Measurements from ENCODE around the gene ADAM15.

DNA sequence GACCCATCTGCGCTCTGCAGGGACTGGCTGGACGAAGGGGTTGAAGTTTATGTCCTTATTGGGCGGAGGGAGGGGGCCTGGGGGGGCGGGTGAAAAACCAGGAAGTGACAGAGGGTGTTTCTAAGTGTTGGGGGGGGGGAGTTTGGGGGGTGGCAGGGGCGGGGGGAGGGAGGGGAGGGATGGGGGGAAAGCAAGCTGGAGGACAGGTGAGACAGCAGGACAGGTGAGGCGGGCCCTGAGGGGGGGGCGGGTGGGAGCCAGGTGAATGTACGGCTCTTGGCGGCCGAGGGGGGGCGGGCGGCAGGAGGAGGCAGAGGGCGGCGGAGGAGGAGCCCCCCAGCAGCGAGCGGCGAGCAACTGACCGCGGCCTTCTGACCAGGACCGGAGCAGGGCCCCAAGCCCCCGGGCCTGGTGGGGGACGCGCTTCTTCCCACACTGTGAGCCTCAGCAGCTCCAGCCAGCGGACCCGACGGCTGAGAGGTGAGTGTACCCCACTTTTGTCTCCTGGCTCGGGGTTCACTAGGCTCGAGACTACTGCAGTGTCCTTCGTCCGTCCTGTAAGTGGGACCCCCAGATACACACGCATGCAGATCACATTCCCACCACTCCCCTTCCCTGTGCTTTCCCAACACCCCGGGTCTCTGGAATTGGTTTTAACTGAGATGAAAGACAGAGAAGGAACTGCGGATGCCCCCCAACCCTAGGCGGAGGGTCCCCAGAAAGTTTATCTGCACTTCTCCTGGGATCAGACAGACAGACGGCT is 48.5 kb upstream of the ADAM15 start, which contains the start of gene ZBTB7B:
- TF ChIP-seq, protein P1, sequence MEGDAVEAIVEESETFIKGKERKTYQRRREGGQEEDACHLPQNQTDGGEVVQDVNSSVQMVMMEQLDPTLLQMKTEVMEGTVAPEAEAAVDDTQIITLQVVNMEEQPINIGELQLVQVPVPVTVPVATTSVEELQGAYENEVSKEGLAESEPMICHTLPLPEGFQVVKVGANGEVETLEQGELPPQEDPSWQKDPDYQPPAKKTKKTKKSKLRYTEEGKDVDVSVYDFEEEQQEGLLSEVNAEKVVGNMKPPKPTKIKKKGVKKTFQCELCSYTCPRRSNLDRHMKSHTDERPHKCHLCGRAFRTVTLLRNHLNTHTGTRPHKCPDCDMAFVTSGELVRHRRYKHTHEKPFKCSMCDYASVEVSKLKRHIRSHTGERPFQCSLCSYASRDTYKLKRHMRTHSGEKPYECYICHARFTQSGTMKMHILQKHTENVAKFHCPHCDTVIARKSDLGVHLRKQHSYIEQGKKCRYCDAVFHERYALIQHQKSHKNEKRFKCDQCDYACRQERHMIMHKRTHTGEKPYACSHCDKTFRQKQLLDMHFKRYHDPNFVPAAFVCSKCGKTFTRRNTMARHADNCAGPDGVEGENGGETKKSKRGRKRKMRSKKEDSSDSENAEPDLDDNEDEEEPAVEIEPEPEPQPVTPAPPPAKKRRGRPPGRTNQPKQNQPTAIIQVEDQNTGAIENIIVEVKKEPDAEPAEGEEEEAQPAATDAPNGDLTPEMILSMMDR (IDR thresholded peaks at IDR 0.05; ENCODE audit: low read depth, low read length), result no peak
- no peak for TF ChIP-seq POLR2A (IDR thresholded peaks at IDR 0.05; ENCODE audit: extremely low read depth, insufficient read length)
